HG03039 (cell line): Measurements from ENCODE around the gene C3orf22.

ENCODE experiments used
- ATAC-seq: cut with Tn5 transposase; IDR thresholded peaks from one replicate; pipeline ENCODE4 v1.9.1; 2021; ENCODE audit warnings: mild to moderate bottlenecking, moderate library complexity; ENCODE audit not compliant: unreplicated experiment

Gene C3orf22

GRCh38 chr3:126528800-126529541 lies 29.8 kb downstream of the C3orf22 start:
- no peak for ATAC-seq

GRCh38 chr3:126528419-126528799 lies 30.3 kb downstream of the C3orf22 start:
- ATAC-seq: no peak

- no peak for ATAC-seq
Measured at GRCh38 chr3:126527455-126528211, 31.1 kb downstream of the C3orf22 start.

GRCh38 chr3:126527006-126527405 lies 31.7 kb downstream of the C3orf22 start:
- ATAC-seq: no peak

- no peak for ATAC-seq
Measured at GRCh38 chr3:126526668-126527005, 32.1 kb downstream of the C3orf22 start.

- no peak for ATAC-seq
Measured at GRCh38 chr3:126525853-126526667, 32.7 kb downstream of the C3orf22 start.

GRCh38 chr3:126525091-126525852 lies 33.5 kb downstream of the C3orf22 start:
- ATAC-seq: no peak

- ATAC-seq: no peak
Measured at GRCh38 chr3:126524429-126524988, 34.2 kb downstream of the C3orf22 start.

- ATAC-seq: no peak
Measured at GRCh38 chr3:126523745-126524428, 34.8 kb downstream of the C3orf22 start, which contains the start of gene CHST13. CHST13 (plus strand) TSS chr3:126524155; CDS start chr3:126524333, 178 bp downstream.

- ATAC-seq: no peak
Measured at GRCh38 chr3:126522363-126522788, 36.4 kb downstream of the C3orf22 start.

- no peak for ATAC-seq
Measured at GRCh38 chr3:126521122-126521891, 37.4 kb downstream of the C3orf22 start.

- no peak for ATAC-seq
Measured at GRCh38 chr3:126519506-126520455, 39.0 kb downstream of the C3orf22 start.

GRCh38 chr3:126518779-126519177 lies 40.0 kb downstream of the C3orf22 start:
- no peak for ATAC-seq

GRCh38 chr3:126517986-126518778 lies 40.5 kb downstream of the C3orf22 start:
- ATAC-seq: no peak

GRCh38 chr3:126517291-126517951 lies 41.3 kb downstream of the C3orf22 start, which contains the start of gene UROC1:
UROC1 (minus strand) TSS chr3:126517773; CDS start chr3:126517719, 54 bp downstream.
- ATAC-seq: no peak

- no peak for ATAC-seq
Measured at GRCh38 chr3:126516936-126517290, 41.8 kb downstream of the C3orf22 start.
